B cell (primary cell): Measurements from ENCODE around the gene SLC39A11.

Experiments used
- EZH2 ChIP-seq: IDR thresholded peaks from 2 replicates; pipeline ENCODE4 v1.6.1; 2012; ENCODE audit warnings: borderline replicate concordance, low read depth, mild to moderate bottlenecking, moderate library complexity, low read length; ENCODE audit not compliant: insufficient read depth, poor library complexity, severe bottlenecking
- TF ChIP-seq, protein P1 (sequence below): fragments of 200-600 bp; IDR thresholded peaks from one replicate; pipeline ENCODE4 v1.8.0; 2022; ENCODE audit warnings: antibody characterized with exemption, mild to moderate bottlenecking

DNA sequence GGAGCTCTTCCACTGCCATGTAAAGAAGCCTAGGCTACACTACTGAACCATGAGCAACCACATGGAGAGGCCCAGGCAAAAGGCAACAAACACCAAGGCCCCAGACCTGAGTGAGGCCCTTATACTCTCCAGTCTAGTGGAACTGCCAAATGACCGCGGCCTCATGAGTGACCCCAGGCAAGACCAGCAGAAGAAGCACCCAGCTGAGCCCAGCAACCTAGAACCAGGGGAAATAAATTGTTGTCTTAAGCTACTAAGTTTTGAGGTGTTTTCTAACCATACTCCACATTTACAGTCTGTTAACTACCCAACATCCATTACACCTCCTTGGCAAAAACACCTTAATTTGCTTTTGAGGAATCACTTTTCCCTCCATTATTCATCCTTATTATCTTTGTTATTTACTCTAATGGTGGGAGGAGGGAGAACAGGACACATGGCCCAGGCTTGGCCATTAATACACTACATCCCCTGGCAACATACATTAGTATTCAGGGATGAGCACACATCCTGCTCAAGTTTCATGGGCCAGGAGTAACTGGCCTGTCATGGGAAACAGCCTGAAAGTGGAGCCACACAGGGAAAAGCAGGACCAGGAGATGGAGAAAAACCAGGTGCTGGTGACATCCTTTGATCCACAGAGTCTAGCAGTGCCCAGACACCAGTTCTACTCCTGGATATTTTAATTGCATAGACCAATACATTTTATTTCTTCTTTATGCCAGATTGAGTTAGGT lies 26.2 kb downstream of the SLC39A11 start:
- TF ChIP-seq, protein P1, sequence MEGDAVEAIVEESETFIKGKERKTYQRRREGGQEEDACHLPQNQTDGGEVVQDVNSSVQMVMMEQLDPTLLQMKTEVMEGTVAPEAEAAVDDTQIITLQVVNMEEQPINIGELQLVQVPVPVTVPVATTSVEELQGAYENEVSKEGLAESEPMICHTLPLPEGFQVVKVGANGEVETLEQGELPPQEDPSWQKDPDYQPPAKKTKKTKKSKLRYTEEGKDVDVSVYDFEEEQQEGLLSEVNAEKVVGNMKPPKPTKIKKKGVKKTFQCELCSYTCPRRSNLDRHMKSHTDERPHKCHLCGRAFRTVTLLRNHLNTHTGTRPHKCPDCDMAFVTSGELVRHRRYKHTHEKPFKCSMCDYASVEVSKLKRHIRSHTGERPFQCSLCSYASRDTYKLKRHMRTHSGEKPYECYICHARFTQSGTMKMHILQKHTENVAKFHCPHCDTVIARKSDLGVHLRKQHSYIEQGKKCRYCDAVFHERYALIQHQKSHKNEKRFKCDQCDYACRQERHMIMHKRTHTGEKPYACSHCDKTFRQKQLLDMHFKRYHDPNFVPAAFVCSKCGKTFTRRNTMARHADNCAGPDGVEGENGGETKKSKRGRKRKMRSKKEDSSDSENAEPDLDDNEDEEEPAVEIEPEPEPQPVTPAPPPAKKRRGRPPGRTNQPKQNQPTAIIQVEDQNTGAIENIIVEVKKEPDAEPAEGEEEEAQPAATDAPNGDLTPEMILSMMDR: no peak
- TF ChIP-seq EZH2: no peak
